Neural cell (in vitro differentiated cells): Measurements from ENCODE around the gene POMP. TPM values are rescaled to one million over a fixed set of nuclear protein-coding genes. Genes with fewer than 3 reads are reported as not detected.

ENCODE experiments used
- H2AFZ ChIP-seq: fragments of 200-600, 300-800 bp; sonication (generic), shearing (Covaris generic); 2 replicates; pipeline ENCODE4 v1.6.0; 2014; ENCODE audit warnings: low read depth, mild to moderate bottlenecking, antibody characterized with exemption, low read length, moderate library complexity
- H3F3A ChIP-seq: fragments of 200-600 bp; shearing (Covaris generic); 2 replicates; pipeline ENCODE4 v1.6.1; 2016; ENCODE audit warnings: mild to moderate bottlenecking, moderate library complexity, mixed read lengths, antibody characterized with exemption, low read length; ENCODE audit not compliant: insufficient read depth, poor library complexity, severe bottlenecking
- H3K27ac ChIP-seq: fragments of 200-600, 300-800 bp; sonication (generic), shearing (Covaris generic); 2 replicates; pipeline ENCODE4 v1.5.1; 2014; ENCODE audit warnings: mild to moderate bottlenecking, low read length, moderate library complexity
- H3K27me3 ChIP-seq: fragments of 300-800, 200-600 bp; sonication (generic), shearing (Covaris generic); 2 replicates; pipeline ENCODE4 v1.6.0; 2014; ENCODE audit warnings: mild to moderate bottlenecking, low read depth, low read length, moderate library complexity; ENCODE audit not compliant: insufficient read depth
- H3K36me3 ChIP-seq: fragments of 300-800, 200-600 bp; sonication (generic), shearing (Covaris generic); 2 replicates; pipeline ENCODE4 v1.5.1; 2014; ENCODE audit warnings: mild to moderate bottlenecking, antibody characterized with exemption, low read length, moderate library complexity; ENCODE audit not compliant: insufficient read depth
- H3K4me2 ChIP-seq: fragments of 300-800, 200-600 bp; sonication (generic), shearing (Covaris generic); 2 replicates; pipeline ENCODE4 v1.6.0; 2014; ENCODE audit warnings: mild to moderate bottlenecking, low read length
- H3K4me3 ChIP-seq: fragments of 300-800, 200-600 bp; sonication (generic), shearing (Covaris generic); 2 replicates; pipeline ENCODE4 v1.5.1; 2014; ENCODE audit warnings: mild to moderate bottlenecking, low read length, moderate library complexity
- H3K79me2 ChIP-seq: fragments of 200-600 bp; shearing (Covaris generic); replicated peaks from 2 replicates; pipeline ENCODE4 v1.6.0; 2014; ENCODE audit warnings: mild to moderate bottlenecking, low read length, moderate library complexity; ENCODE audit not compliant: insufficient read depth
- H3K9ac ChIP-seq: fragments of 300-800, 200-600 bp; sonication (generic), shearing (Covaris generic); 2 replicates; pipeline ENCODE4 v1.6.1; 2016; ENCODE audit warnings: mild to moderate bottlenecking, low read length, mixed read lengths
- H3K9me2 ChIP-seq: fragments of 200-600 bp; shearing (Covaris generic); 2 replicates; pipeline ENCODE4 v1.6.1; 2016; ENCODE audit warnings: mild to moderate bottlenecking, low read length, mixed read lengths; ENCODE audit not compliant: insufficient read depth
- H3K9me3 ChIP-seq: fragments of 200-600, 300-800 bp; sonication (generic), shearing (Covaris generic); 2 replicates; pipeline ENCODE4 v1.6.1; 2016; ENCODE audit warnings: mild to moderate bottlenecking, mixed run types, low read length, moderate library complexity, mixed read lengths
- H4K20me1 ChIP-seq: fragments of 200-600 bp; shearing (Covaris generic); 2 replicates; pipeline ENCODE4 v1.6.1; 2016; ENCODE audit warnings: mild to moderate bottlenecking, mixed run types; ENCODE audit not compliant: insufficient read depth
- EP300 ChIP-seq: fragments of 450-650 bp; conservative IDR thresholded peaks from 2 replicates; pipeline ENCODE4 v1.6.1; 2014; ENCODE audit warnings: antibody characterized with exemption, mild to moderate bottlenecking, moderate library complexity; ENCODE audit not compliant: poor library complexity, severe bottlenecking
- EZH2 ChIP-seq: fragments of 200-600, 300-800 bp; shearing (Covaris generic), sonication (generic); IDR thresholded peaks from 2 replicates; pipeline ENCODE4 v1.6.1; 2014; ENCODE audit warnings: antibody characterized with exemption, low read length, borderline replicate concordance, mild to moderate bottlenecking; ENCODE audit not compliant: insufficient read depth, poor library complexity, severe bottlenecking
- MXI1 ChIP-seq: fragments of 450-650 bp; conservative IDR thresholded peaks from 2 replicates; pipeline ENCODE4 v1.6.1; 2014; ENCODE audit warnings: antibody characterized with exemption, mild to moderate bottlenecking; ENCODE audit not compliant: poor library complexity, severe bottlenecking
- POLR2AphosphoS5 ChIP-seq: IDR thresholded peaks from 2 replicates; pipeline ENCODE4 v1.6.1; 2012
- RAD21 ChIP-seq: fragments of 450-650 bp; conservative IDR thresholded peaks from 2 replicates; pipeline ENCODE4 v1.6.1; 2014; ENCODE audit warnings: antibody characterized with exemption, mild to moderate bottlenecking, moderate library complexity
- SMC3 ChIP-seq: fragments of 450-650 bp; conservative IDR thresholded peaks from 2 replicates; pipeline ENCODE4 v1.6.1; 2014; ENCODE audit warnings: antibody characterized with exemption, mild to moderate bottlenecking, moderate library complexity; ENCODE audit not compliant: poor library complexity
- TAF1 ChIP-seq: IDR thresholded peaks from 2 replicates; pipeline ENCODE4 v1.6.1; 2012; ENCODE audit warnings: low read depth
- polyA plus RNA-seq: library from polyadenylated mRNA; depleted of rRNA; stranded (reverse); fragments of >200 nt; gene quantifications from 2 replicates; pipeline ENCODE4 v1.2.3, GENCODE V29; 2014
- TF ChIP-seq, protein P1 (sequence below): fragments of 450-650 bp; IDR thresholded peaks from 2 replicates; pipeline ENCODE4 v1.5.1; 2014; ENCODE audit warnings: antibody characterized with exemption, mild to moderate bottlenecking, moderate library complexity; ENCODE audit not compliant: poor library complexity, severe bottlenecking
- TF ChIP-seq, protein P2 (sequence below): IDR thresholded peaks from 2 replicates; pipeline ENCODE4 v1.6.1; 2012; ENCODE audit warnings: borderline replicate concordance

Gene POMP
- polyA plus RNA-seq, 1 donor from 2014 or later = 167 TPM

DNA sequence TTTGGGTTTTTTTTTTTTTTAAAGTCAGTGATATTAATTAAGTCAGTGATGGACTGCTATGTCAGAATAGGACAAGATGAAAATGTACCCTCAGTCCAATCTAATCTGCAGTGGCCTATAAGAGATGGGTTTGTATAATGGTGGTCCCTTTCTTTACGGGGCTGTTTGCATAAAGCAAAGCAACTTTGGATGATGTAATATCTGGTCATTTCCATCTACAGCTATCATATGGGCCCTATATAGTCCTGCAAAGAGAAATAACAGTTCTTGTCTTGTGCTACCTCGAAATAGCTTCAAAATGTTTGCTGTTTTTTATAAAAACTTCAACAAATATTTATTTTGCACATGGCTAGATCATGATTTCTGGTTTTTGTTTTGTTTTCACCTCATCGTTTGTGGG lies 20.2 kb upstream of the POMP start:
- no peaks in the 10 kb centered on the region for H3K9me2 ChIP-seq
- no peak overlapping the region for H3K4me2 ChIP-seq
- H3K27me3 ChIP-seq = no peaks in the 10 kb centered on the region
- H3K9me3 ChIP-seq = no peaks in the 10 kb centered on the region
- TF ChIP-seq TAF1 = no peak
- no peak for TF ChIP-seq RAD21
- no peak for TF ChIP-seq MXI1
- TF ChIP-seq, protein P1, sequence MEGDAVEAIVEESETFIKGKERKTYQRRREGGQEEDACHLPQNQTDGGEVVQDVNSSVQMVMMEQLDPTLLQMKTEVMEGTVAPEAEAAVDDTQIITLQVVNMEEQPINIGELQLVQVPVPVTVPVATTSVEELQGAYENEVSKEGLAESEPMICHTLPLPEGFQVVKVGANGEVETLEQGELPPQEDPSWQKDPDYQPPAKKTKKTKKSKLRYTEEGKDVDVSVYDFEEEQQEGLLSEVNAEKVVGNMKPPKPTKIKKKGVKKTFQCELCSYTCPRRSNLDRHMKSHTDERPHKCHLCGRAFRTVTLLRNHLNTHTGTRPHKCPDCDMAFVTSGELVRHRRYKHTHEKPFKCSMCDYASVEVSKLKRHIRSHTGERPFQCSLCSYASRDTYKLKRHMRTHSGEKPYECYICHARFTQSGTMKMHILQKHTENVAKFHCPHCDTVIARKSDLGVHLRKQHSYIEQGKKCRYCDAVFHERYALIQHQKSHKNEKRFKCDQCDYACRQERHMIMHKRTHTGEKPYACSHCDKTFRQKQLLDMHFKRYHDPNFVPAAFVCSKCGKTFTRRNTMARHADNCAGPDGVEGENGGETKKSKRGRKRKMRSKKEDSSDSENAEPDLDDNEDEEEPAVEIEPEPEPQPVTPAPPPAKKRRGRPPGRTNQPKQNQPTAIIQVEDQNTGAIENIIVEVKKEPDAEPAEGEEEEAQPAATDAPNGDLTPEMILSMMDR = no peak
- no peak for TF ChIP-seq EP300
- TF ChIP-seq SMC3 = no peak
- TF ChIP-seq, protein P2, sequence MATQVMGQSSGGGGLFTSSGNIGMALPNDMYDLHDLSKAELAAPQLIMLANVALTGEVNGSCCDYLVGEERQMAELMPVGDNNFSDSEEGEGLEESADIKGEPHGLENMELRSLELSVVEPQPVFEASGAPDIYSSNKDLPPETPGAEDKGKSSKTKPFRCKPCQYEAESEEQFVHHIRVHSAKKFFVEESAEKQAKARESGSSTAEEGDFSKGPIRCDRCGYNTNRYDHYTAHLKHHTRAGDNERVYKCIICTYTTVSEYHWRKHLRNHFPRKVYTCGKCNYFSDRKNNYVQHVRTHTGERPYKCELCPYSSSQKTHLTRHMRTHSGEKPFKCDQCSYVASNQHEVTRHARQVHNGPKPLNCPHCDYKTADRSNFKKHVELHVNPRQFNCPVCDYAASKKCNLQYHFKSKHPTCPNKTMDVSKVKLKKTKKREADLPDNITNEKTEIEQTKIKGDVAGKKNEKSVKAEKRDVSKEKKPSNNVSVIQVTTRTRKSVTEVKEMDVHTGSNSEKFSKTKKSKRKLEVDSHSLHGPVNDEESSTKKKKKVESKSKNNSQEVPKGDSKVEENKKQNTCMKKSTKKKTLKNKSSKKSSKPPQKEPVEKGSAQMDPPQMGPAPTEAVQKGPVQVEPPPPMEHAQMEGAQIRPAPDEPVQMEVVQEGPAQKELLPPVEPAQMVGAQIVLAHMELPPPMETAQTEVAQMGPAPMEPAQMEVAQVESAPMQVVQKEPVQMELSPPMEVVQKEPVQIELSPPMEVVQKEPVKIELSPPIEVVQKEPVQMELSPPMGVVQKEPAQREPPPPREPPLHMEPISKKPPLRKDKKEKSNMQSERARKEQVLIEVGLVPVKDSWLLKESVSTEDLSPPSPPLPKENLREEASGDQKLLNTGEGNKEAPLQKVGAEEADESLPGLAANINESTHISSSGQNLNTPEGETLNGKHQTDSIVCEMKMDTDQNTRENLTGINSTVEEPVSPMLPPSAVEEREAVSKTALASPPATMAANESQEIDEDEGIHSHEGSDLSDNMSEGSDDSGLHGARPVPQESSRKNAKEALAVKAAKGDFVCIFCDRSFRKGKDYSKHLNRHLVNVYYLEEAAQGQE = no peak
- TF ChIP-seq POLR2AphosphoS5 = no peak
- no peak for TF ChIP-seq EZH2
- no peaks in the 10 kb centered on the region for H3K36me3 ChIP-seq
- H3K9ac ChIP-seq = no peak overlapping the region
- no peaks in the 10 kb centered on the region for H4K20me1 ChIP-seq
- H3K4me3 ChIP-seq = no peak overlapping the region
- H3F3A ChIP-seq = no peaks in the 10 kb centered on the region
- H3K27ac ChIP-seq = no peak overlapping the region
- H3K79me2 ChIP-seq = no peaks in the 10 kb centered on the region
- H2AFZ ChIP-seq = no peak overlapping the region

GRCh38 chr13:28640861-28641599 lies 17.9 kb upstream of the POMP start:
- H3K27ac ChIP-seq = no peak overlapping the region

More at GRCh38 chr13:28640861-28641599, 17.9 kb upstream of the POMP start:
- H3K79me2 ChIP-seq = no peaks in the 10 kb centered on the region
- TF ChIP-seq EP300 = no peak
- TF ChIP-seq SMC3 = no peak
- TF ChIP-seq, protein P2 = no peak
- TF ChIP-seq, protein P1 = no peak
- no peak for TF ChIP-seq RAD21
- no peak for TF ChIP-seq MXI1
- TF ChIP-seq POLR2AphosphoS5 = no peak
- no peak for TF ChIP-seq EZH2
- no peak for TF ChIP-seq TAF1
- H2AFZ ChIP-seq = no peak overlapping the region
- H3F3A ChIP-seq = no peaks in the 10 kb centered on the region
- no peak overlapping the region for H3K4me2 ChIP-seq
- no peaks in the 10 kb centered on the region for H3K36me3 ChIP-seq
- H3K9ac ChIP-seq = no peak overlapping the region
- no peak overlapping the region for H3K4me3 ChIP-seq
- H4K20me1 ChIP-seq = no peaks in the 10 kb centered on the region
- H3K9me2 ChIP-seq = no peaks in the 10 kb centered on the region
- no peaks in the 10 kb centered on the region for H3K9me3 ChIP-seq
- no peaks in the 10 kb centered on the region for H3K27me3 ChIP-seq
